HAP-1 (cell line): Measurements from ENCODE around the gene ARID3C.
A peak's percentile ranks its signal among the peaks of the same experiment; 100 is the strongest.
"Not testable (repeated sequence)": the region's sequence is repeated elsewhere in the genome, so short reads cannot be mapped to it uniquely, and the experiment has no call there.

Source experiments
- DNase-seq, 2 experiments: peaks; one replicate each; pipeline ENCODE4 v3.0.0-alpha.2; 2016 to 2020; ENCODE audit warnings: low spot score in 2 of 2
- H3K27me3 ChIP-seq: fragments of 250-450 bp; sonication (Bioruptor Pico); 2 replicates; pipeline ENCODE4 v1.5.1; 2020; ENCODE audit warnings: low read depth, mild to moderate bottlenecking, moderate library complexity
- H3K36me3 ChIP-seq: fragments of 250-450 bp; sonication (Bioruptor Pico); replicated peaks from 2 replicates; pipeline ENCODE4 v1.5.1; 2020; ENCODE audit warnings: mild to moderate bottlenecking
- H3K4me1 ChIP-seq: fragments of 250-450 bp; sonication (Bioruptor Pico); 2 replicates; pipeline ENCODE4 v1.5.1; 2020; ENCODE audit warnings: mild to moderate bottlenecking
- H3K4me3 ChIP-seq: fragments of 250-450 bp; sonication (Bioruptor Pico); 2 replicates; pipeline ENCODE4 v1.5.1; 2020; ENCODE audit warnings: mild to moderate bottlenecking, moderate library complexity
- H3K9me3 ChIP-seq: fragments of 250-450 bp; sonication (Bioruptor Pico); 2 replicates; pipeline ENCODE4 v1.5.1; 2020; ENCODE audit warnings: mild to moderate bottlenecking, moderate library complexity
- in situ Hi-C: fragments of 300-500 bp; cut with MboI; formaldehyde crosslinking; loops from 3 replicates; pipeline ENCODE4 v1.14.3; 2020; ENCODE audit warnings: low sequenced_read_pairs, inconsistent platforms, mixed read lengths

The ARID3C gene

GRCh38 chr9:34644766-34645314 lies 16.0 kb upstream of the ARID3C start:
- Histone ChIP-seq H3K27me3 (no peaks in the 10 kb centered on the region), H3K4me3 (no peak overlapping the region), H3K36me3 (peaks cover 15% of the 10 kb centered on the region), H3K4me1 (peaks cover 4% of the 10 kb centered on the region), H3K9me3 (no peaks in the 10 kb centered on the region)
- in situ Hi-C loops = no loop called here
- DNase-seq = no peak

DNA sequence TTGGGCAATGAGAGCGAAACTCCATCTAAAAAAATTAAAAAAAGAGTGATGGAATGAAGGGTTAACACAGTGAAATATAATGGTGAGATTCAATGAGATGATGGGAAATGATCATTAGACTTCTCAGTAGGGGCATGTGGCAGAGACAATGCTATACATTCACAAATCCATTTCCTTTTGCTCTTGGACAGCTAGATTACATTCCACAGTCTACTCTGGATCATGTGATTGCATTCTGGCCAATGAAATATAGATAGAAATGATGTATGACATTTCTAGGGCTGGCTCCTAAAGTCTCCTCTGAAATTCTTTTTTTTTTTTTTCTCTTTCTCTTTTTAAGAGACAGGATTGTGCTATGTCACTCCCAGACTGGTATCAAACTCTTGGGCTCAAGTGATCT lies 13.8 kb upstream of the ARID3C start:
- H3K4me1 ChIP-seq = peaks cover 10% of the 10 kb centered on the region
- H3K9me3 ChIP-seq = no peaks in the 10 kb centered on the region
- H3K27me3 ChIP-seq = no peaks in the 10 kb centered on the region
- H3K4me3 ChIP-seq = no peak overlapping the region
- no peak for DNase-seq
- H3K36me3 ChIP-seq = no peaks in the 10 kb centered on the region
- in situ Hi-C loops = no loop called here

- Histone ChIP-seq H3K4me1 (peaks cover 12% of the 10 kb centered on the region), H3K36me3 (peaks cover 17% of the 10 kb centered on the region)
- H3K27me3 ChIP-seq, DNase-seq, H3K9me3 ChIP-seq, H3K4me3 ChIP-seq, in situ Hi-C loops: not testable (repeated sequence)
Measured at GRCh38 chr9:34639322-34639721, 10.5 kb upstream of the ARID3C start.

GRCh38 chr9:34638138-34638445 lies 9.2 kb upstream of the ARID3C start:
- H3K4me3 ChIP-seq = peak overlapping the region; percentile 66
- peaks cover 17% of the 10 kb centered on the region for H3K36me3 ChIP-seq
- no peak for DNase-seq
- H3K27me3 ChIP-seq = no peaks in the 10 kb centered on the region
- H3K4me1 ChIP-seq = peaks cover 12% of the 10 kb centered on the region
- in situ Hi-C loops = no loop called here
- no peaks in the 10 kb centered on the region for H3K9me3 ChIP-seq

DNA sequence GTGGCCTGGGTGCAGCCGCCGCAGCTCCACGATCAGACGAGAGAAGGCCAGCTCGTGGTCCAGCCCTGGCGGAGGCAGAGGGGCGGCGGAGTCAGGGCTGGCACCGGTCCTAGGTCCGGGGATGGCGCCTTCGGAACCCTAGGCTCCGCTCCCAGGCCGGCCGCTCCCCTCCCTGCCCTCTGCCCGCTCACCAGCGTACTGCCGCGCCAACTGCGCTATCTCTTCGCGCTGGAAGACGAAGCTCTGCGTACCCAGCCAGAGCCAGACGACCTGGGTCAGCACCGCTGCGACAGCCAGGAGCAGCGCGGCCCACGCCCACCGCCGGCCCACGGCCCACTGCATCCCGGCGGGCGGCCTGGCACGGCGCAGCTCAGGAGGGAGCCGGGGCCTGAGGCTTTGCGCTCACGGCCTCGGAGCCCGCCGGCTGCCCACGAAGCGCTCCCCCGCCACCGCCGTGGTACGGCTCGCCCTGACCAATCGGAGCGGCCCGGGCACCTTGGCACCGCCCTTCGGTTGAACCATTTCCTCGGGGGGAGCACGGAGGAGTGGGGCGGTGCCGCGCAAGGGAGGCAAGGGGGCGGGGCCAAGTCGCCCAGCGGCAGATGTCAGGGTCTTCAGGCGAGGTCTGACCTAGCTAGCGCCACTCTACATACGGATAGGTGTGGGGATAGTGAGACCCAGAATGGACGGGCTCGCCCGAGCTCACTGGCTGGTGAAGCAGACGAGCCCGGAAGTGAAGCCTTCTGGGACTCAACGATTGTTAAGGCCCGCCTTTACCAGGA lies 8.7 kb upstream of the ARID3C start, which contains the start of gene SIGMAR1:
TSS of gene SIGMAR1 (minus strand) at position 432 of the 782 bp plus-strand sequence. CDS start at position 342, 90 bp downstream.
- no peaks in the 10 kb centered on the region for H3K9me3 ChIP-seq
- H3K27me3 ChIP-seq = no peaks in the 10 kb centered on the region
- H3K4me3 ChIP-seq = peak within 1 kb of the TSS; percentile 66
- peaks cover 17% of the 10 kb centered on the region for H3K36me3 ChIP-seq
- peak; percentile 87 to 97 for DNase-seq
- in situ Hi-C loops = no loop called here
- H3K4me1 ChIP-seq = peaks cover 12% of the 10 kb centered on the region

DNA sequence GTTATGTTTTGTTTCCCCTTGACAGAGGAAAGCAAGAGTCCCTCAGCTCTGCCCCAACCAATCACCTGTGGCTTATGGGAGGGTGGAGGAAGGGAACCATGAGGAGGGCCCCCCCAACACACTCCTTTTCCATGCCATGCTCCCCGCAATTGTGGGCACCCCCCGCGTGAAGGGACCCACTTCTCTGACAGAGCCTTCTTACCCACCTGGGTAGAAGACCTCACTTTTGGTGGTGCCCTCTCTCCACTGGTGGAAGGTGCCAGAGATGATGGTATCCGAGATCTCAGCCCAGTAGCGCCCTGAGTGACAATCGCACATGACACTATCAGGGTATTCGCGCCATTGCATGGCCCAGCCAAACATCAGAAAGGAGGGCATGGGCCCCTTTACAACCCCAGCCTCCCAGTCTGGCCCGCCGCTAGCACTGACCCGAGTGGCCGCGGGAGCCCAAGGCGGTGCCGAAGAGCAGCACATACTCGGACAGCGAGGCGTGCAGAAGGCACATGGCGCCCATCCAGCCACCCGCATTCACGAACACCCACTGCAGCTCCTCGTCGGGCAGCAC lies 8.0 kb upstream of the ARID3C start:
- H3K4me3 ChIP-seq = peak overlapping the region; percentile 66

GRCh38 chr9:34635556-34635955 lies 6.7 kb upstream of the ARID3C start:
- Histone ChIP-seq H3K27me3 (peaks cover 3% of the 10 kb centered on the region), H3K4me1 (peaks cover 12% of the 10 kb centered on the region), H3K4me3 (no peak overlapping the region), H3K9me3 (no peaks in the 10 kb centered on the region), H3K36me3 (peaks cover 17% of the 10 kb centered on the region)
- no peak for DNase-seq
- in situ Hi-C loops = no loop called here

More for the DNA sequence above, 8.0 kb upstream of the ARID3C start:
- Histone ChIP-seq H3K9me3 (no peaks in the 10 kb centered on the region), H3K27me3 (no peaks in the 10 kb centered on the region), H3K36me3 (peaks cover 17% of the 10 kb centered on the region), H3K4me1 (peaks cover 12% of the 10 kb centered on the region)
- no peak for DNase-seq
- in situ Hi-C loops = no loop called here

- Histone ChIP-seq H3K4me3 (no peak overlapping the region), H3K36me3 (peaks cover 17% of the 10 kb centered on the region), H3K9me3 (no peaks in the 10 kb centered on the region), H3K4me1 (peaks cover 12% of the 10 kb centered on the region), H3K27me3 (peaks cover 11% of the 10 kb centered on the region)
- no peak for DNase-seq
- in situ Hi-C loops = no loop called here
Measured at GRCh38 chr9:34634551-34635248, 5.8 kb upstream of the ARID3C start.

DNA sequence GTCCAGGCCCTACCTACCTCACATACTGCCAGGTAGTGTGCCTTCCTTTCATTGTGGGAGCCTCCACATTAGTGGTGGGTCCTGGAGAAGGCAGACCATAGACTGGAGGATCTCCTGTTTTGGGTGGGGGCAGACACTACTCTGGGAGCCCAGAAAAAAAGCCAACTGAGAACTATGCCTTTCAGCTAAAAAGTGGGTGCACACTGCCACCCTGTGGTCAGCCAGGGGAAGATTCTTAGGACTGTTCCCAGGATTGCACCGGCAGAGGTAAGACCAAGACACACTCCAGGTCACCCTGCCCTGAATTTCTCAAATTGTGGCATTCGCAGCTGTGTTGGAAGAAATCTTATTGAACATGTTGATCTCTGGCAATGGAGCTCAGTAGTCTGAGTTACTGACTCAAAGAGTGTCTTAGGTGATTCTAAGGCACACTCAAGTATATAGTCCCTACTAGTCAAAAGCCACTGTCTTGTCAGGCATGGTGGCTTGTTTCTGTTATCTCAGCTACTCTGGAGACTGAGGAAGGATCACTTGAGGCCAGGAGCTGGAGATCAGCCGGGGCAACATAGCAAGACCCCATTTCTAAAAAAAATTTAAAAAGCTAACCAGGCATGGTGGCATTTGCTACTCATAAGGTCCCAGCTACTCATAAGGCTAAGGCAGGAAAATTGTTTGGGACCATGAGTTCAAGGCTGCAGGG lies 5.1 kb upstream of the ARID3C start:
- DNase-seq = peak; percentile 77 to 82
- Histone ChIP-seq H3K4me3 (no peak overlapping the region), H3K4me1 (peaks cover 12% of the 10 kb centered on the region), H3K9me3 (no peaks in the 10 kb centered on the region), H3K36me3 (peaks cover 17% of the 10 kb centered on the region), H3K27me3 (peaks cover 18% of the 10 kb centered on the region)
- in situ Hi-C loops = no loop called here

GRCh38 chr9:34633166-34633565 lies 4.3 kb upstream of the ARID3C start:
- Histone ChIP-seq H3K9me3 (no peaks in the 10 kb centered on the region), H3K4me1 (peaks cover 9% of the 10 kb centered on the region), H3K36me3 (peaks cover 17% of the 10 kb centered on the region), H3K27me3 (peaks cover 26% of the 10 kb centered on the region), H3K4me3 (no peak overlapping the region)
- in situ Hi-C loops = no loop called here
- no peak for DNase-seq

DNA sequence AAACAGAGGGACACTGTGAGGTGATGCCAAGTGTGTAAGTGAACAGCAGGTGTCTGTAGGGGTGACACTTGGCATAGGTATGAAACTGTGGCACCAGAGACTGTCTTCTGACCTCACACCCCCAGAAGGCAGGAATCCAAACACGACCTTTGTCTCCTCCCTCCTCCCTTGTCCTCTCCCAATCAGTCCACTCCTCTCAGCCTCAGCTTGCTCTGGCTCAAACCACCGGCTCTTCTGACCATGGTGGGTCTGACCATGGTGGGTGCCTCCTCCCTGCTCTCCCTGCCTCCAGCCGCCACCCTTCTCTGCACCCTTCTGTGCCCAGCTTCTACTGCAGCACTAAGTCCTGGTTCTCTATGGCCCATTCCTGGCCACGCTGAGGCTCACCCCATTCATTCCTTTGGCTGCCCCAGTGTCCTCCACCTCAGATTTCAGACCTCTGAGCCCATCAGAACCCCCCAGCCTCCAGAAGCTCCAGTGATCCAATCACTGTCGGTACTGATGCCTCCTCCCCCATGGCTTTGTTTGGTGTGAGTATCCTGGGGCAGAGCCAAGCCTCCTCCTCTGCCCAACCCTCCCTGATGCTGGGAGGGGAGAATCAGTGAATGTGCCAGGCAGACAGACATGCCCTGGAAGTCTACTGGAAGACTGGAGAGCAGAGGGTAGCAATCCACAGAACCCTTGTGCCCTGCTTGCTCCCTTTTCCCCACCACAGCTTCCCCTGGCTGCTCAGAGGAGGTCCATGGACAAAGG lies 1.7 kb upstream of the ARID3C start:
- H3K27me3 ChIP-seq = peaks cover 52% of the 10 kb centered on the region
- H3K9me3 ChIP-seq = no peaks in the 10 kb centered on the region
- in situ Hi-C loops = no loop called here
- no peak for DNase-seq
- no peaks in the 10 kb centered on the region for H3K4me1 ChIP-seq
- no peak overlapping the region for H3K4me3 ChIP-seq
- H3K36me3 ChIP-seq = peaks cover 9% of the 10 kb centered on the region

DNA sequence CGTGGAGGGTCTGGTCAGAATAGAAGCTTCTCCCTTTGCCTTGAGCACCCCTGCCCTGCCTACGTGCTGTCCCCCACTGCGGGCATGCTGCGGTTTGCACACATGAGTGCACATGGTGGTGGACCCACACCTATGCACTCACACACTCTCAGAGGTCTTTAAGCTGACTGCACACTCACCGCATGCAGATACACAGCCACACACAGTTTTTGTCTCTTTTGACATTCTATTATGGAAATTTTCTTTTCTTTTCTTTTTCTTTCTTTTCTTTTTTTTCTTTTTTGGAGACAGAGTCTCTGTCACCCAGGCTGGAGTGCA lies 584 bp upstream of the ARID3C start:
- Histone ChIP-seq H3K4me1 (no peaks in the 10 kb centered on the region), H3K4me3 (no peak overlapping the region), H3K36me3 (no peaks in the 10 kb centered on the region), H3K27me3 (peaks cover 53% of the 10 kb centered on the region), H3K9me3 (no peaks in the 10 kb centered on the region)
- in situ Hi-C loops = no loop called here
- DNase-seq = no peak
